Smooth muscle cell of the brain vasculature (primary cell): ENCODE data around the gene CNTLN.
A peak's percentile ranks its signal among the peaks of the same experiment; 100 is the strongest.
"Not testable (repeated sequence)": the region's sequence is repeated elsewhere in the genome, so short reads cannot be mapped to it uniquely, and the experiment has no call there.

Source experiments
- DNase-seq: peaks from one replicate; pipeline ENCODE4 v3.0.0-alpha.2; 2012; ENCODE audit warnings: low read depth, low spot score

CNTLN gene

DNA sequence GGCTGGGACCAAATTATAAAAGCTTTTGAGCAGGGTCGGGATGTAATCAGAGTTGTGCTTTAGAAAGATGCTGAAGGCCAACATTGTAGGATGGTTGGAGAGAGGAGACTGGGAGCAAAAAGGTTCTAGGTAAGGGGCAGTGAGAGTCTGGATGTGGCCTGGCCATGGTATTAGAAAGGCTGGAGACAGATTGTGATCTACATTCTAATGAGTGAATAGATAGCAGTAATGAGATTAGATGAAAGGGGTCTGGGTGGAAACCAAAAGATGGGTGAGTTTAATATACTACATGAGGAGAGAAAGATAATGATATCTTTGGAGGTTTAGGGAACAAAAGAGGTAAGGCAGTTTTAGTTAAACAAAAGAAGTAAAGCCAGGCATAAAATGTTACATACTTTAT is 355.3 kb downstream of the CNTLN start:
- DNase-seq, result no peak

- DNase-seq, result no peak
Observed at GRCh38 chr9:17491780-17492179, 356.9 kb downstream of the CNTLN start.

DNA sequence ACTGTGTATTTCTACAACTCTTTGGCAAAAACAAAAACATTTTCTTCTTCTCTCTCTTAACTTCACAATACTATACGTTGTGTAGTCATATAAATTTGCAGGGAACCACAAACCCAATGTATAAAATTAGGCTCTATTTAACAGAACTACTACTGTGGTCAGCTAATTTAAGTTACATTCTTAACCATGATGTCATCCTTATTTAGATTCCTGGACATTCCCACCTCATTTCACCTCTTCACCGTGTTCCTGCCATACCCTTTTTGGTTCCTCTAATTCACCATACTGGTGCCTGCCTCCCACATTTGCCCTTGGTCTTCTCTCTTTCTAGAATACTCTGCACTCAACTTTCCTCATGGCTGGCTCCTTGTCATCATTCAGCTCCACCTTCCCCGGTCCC is 368.4 kb downstream of the CNTLN start:
- DNase-seq, result no peak

DNA sequence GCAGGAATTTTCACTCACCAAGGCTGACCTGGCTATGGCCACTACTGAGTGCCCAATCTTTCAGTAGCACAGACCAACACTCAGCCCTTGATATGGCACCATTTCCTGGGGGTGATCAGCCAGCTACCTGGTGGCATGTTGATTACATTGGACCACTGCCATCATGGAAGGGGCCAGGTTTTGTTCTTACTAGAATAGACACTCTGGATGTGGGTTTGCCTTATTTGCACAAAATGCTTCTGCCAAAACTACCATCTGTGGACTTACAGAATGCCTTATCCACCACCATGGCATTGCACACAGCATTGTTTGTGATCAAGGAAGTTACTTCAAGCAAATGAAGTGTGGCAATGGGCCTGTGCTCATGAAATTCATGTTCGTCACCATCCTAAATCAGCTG is 374.3 kb downstream of the CNTLN start:
- DNase-seq, result no peak

DNA sequence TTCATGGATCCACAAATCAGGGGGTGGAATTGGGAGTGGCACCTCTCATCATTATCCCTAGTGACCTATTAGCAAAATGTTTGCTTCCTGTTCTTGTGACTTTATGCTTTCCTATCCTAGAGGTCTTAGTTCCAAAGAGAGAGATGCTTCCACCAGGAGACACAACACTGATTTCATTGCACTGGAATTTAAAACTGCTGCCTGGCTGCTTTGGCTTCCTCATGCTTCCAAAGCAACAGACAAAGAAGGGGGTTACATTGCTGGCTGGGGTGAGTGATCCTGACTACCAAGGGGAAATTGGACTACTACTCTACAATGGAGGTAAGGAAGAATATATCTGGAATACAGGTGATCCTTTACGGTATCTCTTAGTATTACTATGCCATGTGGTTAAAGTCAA is 374.9 kb downstream of the CNTLN start:
- no peak for DNase-seq

DNA sequence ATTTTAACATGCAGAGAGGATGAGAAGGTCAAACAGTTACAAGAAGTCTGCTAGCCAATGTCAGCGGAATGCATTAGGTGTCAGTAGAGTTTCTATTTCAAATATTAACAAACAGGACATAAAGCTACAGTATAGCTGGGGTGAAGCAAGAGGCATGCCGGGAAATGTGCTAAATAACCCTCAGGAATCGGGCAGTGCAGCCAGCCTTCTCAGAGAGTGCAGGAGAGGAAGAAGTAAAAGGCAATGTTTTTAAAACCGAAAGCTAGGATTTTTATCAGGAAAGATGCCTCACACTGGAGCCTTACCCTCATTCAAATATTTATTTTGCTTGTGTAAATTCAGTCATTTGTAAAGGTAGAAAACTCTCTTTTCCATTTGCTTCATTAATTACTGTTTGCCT is 384.9 kb downstream of the CNTLN start:
- no peak for DNase-seq

DNA sequence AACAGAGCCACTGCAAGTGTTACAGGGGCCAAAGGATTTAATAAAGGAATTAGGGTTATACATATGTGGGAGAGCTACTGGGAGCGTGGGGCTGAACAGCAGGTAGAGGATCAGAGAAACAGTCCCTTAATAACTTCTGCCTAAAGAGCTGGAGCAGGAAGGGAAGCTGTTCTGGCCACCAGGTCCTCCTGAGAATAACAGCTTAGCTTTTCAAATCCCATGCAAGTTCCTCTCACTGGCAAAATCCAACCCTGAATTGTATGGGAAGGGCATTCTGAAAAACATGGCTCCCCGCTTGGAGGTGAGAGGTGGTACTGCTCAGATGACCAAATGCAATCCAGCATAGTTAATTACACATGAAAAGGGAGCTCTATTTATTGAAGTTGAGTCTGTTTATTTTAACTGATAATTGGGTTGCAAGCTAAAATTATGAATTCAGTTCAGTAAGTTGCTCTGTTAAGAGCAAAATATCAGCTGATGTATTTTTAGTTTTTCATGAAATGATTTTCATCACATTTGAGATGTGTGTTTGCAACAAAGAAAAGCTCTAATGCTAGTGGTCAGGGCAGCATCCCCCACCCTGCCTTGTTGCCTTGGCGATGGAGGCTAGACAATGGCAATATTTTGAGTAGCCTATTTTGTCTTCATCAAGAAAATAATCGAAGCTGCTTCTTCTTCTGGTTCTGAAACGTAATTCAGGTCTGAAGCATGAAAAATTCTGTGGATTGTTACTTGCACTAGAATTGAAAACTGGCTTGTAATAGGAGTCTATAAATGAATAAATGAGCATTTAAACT is 385.6 kb downstream of the CNTLN start:
- no peak for DNase-seq

DNA sequence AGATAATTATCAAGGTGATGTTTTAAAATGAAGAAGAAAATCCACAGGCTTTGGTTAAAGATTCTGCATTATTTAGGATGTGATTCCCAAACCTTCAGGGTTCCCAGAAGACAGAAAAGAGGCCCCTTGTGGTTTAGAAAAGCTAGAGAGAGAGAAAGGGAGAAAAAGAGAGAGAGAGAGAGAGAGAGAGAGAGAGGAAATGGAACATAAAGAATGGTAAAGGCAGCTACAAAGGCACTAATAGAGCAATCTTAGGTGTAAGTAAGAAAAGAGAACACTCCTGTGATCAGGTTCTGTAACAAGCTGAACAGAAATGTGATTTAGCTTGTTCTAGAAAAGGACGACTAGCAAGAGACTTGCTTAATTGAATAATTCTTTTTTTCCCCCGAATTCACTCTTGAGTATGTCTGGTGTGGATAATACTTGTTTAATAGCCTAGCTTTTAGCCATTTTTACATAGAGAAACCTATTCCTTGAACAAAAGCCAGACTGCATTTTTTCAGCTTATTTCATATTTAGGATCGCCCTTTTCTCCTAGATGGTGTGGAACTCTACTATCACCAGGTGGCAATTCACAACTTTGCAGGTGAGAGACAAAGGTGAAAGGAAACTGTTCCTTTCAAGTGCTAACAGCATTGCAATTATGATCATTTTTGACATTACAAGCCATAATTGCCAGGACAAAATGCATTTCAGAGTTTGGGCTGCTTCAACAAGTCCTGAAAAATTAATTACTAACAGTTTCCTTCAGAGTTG is 386.4 kb downstream of the CNTLN start:
- DNase-seq, result no peak

DNA sequence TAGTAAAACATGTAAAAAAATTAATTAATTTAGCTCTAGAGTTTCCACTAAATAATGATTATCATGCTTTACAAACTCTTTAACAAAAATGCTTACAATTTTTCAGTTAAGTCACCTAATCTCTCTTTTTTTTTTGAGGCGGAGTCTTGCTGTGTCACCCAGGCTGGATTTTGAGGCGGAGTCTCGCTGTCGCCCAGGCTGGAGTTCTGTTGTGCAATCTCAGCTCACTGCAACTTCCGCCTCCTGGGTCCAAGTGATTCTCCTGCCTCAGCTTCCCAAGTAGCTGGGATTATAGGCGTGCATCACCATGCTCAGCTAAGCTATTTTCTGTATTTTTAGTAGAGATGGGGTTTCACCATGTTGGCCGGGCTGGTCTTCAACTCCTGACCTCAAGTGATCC is 391.9 kb downstream of the CNTLN start:
- DNase-seq, result not testable (repeated sequence)

DNA sequence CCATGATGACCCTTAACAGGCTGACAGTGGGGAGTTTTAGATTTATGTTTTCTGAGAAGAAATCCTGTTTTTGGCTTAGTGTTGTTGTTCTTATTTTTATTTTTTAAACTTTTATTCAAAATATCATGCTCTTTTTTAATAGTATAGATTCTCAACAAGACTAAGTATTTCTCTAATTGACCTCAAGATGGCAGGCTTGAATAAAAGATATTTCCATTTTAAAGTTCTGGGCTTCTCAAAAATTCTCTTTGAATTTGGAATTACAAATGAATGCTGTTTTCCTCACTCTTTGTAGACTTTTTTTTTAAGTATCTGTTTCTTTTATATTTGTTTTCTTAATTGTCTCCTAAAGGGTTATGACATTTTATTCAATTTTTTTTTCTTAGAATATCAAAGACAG is 394.0 kb downstream of the CNTLN start:
- DNase-seq, result no peak

GRCh38 chr9:17531642-17532254 is 396.9 kb downstream of the CNTLN start:
- peak; percentile 32 for DNase-seq

DNA sequence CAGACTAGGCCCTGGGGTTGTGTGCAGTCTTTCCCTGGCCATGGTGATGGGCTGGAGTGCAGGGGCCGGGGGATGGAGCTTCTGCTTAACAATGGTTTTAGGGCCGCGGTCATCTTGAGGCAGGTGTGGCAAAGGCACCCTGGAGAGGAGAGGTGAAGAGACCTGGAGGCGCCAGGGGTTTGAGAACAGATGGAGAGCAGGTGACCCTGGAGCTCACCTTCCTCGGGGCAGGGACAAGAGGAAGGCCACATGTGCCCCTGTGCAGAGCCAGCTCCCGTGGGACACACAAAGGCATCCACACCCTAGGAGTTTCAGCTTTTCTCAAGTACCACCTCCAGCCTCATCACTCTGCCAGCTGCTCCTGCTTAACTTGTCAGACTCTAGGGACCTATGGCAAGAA is 397.6 kb downstream of the CNTLN start:
- DNase-seq, result no peak

DNA sequence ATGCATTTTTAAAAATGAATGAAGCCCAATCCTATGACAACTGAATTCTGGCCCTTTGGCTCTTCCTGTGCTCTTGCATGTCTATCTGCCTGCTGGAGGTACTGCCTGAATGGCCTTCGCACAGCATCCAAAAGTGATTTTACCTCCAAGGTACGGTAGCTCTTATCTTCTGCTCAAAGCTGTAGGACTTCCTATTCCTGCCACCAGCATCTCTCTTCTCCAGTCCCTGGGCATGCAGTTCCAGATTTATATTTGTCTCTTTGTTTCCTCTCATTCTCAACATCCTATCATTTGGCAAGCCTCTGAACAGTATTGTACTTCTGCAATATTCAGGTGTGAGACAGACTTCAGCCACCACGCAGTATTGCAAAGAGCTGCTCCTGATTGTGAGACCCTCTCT is 400.3 kb downstream of the CNTLN start:
- no peak for DNase-seq

DNA sequence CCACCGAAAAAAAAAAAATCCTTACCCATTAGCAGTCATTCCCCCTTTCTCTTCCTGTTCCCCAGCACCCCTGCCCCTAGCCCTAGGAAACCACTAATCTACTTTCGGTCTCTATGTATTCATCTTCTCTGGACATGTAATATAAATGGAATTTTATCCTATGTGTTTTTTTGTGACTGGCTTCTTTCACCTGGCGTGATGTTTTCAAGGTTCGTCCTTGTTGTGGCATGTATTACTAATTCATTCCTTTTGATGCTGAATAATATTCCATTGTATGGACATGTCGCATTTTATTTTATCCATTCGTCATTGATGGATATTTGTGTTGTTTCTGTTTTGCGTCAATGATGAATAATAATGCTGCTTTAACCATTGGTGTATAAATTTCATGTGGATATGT is 401.2 kb downstream of the CNTLN start:
- no peak for DNase-seq

DNA sequence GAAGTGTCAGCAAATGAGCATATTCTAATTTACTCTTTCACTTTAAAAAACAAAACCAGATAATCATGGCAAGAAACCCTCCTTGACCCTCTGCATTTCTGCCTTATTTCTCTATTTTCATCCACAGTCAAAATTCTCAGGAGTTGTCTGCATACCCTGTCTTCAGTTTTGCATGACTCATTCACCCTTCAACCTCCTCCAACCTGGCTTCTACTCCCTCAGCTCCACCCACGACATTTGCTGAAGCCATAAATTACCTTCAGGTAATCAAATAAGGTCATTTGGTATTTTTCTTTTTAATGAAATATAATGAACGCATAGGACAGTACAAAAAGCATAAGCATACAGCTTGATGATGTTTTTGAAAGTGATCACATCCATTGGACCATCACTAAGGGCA is 416.2 kb downstream of the CNTLN start:
- no peak for DNase-seq
